LNCaP clone FGC (cell line): ENCODE measurements around the gene KEL.

ENCODE experiments used
- DNase-seq: peaks from one replicate; pipeline ENCODE4 v3.0.0-alpha.2; 2011; ENCODE audit warnings: low read depth
- H3K4me3 ChIP-seq: 2 replicates; pipeline ENCODE4 v1.5.1; 2011; ENCODE audit warnings: mild to moderate bottlenecking, low read depth, low read length, control low read depth
- CTCF ChIP-seq: IDR thresholded peaks from 2 replicates; pipeline ENCODE4 v1.5.1; 2012; ENCODE audit warnings: mild to moderate bottlenecking; ENCODE audit not compliant: control insufficient read depth, insufficient read depth; ENCODE audit errors: extremely low read depth

Gene KEL

GRCh38 chr7:142927949-142928348, 34.2 kb downstream of the KEL start:
- no peak overlapping the region for H3K4me3 ChIP-seq
- DNase-seq = no peak
- TF ChIP-seq CTCF = no peak

- TF ChIP-seq CTCF = no peak
- H3K4me3 ChIP-seq = no peak overlapping the region
- peak; percentile 84 for DNase-seq
Measured at GRCh38 chr7:142927085-142927745, 34.9 kb downstream of the KEL start.

DNA sequence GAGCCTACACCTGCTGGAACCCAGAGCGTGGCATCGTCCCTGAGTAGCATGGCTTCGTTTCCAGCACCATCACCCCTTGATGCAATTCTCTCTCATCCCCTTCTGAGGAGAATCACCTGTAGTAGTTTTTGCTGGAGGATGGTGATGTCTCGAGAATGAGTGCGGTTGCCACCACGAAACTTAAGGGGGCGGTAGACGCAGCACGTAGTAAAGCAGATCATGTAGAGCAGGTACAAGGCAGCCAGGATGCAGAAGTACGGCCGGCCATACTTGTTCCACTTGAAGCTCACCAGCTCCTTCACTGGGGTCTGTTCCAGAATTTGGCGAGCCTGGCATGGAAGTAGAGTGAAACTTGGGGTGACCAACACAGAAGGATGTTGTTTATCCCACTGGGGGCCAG, 36.8 kb downstream of the KEL start:
- DNase-seq = no peak
- H3K4me3 ChIP-seq = no peak overlapping the region
- no peak for TF ChIP-seq CTCF

GRCh38 chr7:142923391-142923790, 38.8 kb downstream of the KEL start:
- no peak for DNase-seq
- no peak for TF ChIP-seq CTCF
- no peak overlapping the region for H3K4me3 ChIP-seq

DNA sequence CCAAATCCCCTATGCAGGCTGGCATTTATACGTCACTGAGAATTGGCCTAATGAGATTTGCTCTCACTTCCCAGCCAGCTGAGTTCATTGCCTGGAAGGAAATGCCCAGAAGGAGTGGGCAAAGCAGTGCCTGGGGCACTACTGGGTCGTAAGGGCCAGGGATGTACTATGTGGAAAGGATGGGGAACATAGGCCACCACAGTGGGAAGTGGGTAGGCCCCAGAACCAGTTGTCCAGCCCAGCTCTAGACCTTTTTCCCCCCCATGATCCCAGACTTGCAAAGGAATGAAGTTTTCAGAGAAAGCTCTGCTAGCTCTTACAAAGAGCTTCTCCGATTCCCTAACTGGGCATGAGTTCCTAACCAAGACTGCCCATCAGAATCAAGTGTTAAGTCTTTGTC, 42.5 kb downstream of the KEL start:
- TF ChIP-seq CTCF = no peak
- DNase-seq = no peak
- no peak overlapping the region for H3K4me3 ChIP-seq

DNA sequence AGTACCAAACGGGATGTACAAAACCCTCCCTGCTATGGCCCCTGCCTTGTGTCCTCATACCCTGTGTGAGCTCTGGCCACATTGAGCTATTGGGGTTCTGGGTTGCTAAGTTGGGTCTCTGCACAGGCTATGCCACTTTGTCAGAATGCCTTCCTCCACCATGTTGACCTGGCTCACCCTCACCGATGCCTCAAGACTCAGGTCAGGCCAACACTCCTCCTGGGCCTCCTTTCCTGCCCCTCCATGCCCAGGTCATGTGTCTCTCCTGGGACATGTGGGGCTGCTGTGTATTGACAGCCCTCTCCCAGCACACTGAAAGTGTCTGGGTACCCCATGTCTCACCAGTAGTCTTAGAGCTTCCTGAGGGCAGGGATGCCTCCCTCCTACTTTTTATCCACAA, 43.3 kb downstream of the KEL start:
- H3K4me3 ChIP-seq = no peak overlapping the region
- no peak for TF ChIP-seq CTCF
- DNase-seq = no peak

DNA sequence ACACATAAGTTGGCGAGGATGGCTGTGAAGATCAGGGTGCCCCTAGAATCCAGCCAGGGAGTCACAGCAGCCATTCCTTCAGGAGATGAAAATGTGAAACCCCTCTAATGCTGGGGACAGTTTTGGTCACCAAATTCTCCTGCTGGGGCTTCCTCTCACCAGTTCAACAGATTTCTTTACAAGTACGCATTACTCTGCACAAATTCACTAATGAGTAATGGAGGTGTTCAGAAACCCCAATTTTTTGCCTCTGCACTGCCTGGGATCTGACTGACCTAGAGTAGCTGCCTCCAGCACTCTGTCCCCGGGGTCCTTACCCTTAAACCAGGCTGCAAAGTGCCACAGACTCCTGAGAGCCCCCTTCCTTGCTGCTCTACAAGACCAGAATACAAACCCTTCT, 44.7 kb downstream of the KEL start:
- TF ChIP-seq CTCF = no peak
- DNase-seq = no peak
- no peak overlapping the region for H3K4me3 ChIP-seq
